Ramos (cell line): Measurements from ENCODE around the gene NFE2L2.
"Not testable (repeated sequence)": the region's sequence is repeated elsewhere in the genome, so short reads cannot be mapped to it uniquely, and the experiment has no call there.

Experiments
- in situ Hi-C: fragments of 300-500 bp; cut with MboI; formaldehyde crosslinking; loops from one replicate; pipeline ENCODE4 v1.14.3; 2022; ENCODE audit warnings: low sequenced_read_pairs; ENCODE audit not compliant: unreplicated experiment

NFE2L2 gene

GRCh38 chr2:177211169-177211568 is 53.4 kb downstream of the NFE2L2 start:
- in situ Hi-C loops = no loop called here

GRCh38 chr2:177207101-177207500 is 57.4 kb downstream of the NFE2L2 start:
- in situ Hi-C loops = no loop called here

GRCh38 chr2:177204417-177204816 is 60.1 kb downstream of the NFE2L2 start:
- in situ Hi-C loops = no loop called here

- in situ Hi-C loops = no loop called here
Observed at GRCh38 chr2:177201919-177202346, 62.6 kb downstream of the NFE2L2 start.

DNA sequence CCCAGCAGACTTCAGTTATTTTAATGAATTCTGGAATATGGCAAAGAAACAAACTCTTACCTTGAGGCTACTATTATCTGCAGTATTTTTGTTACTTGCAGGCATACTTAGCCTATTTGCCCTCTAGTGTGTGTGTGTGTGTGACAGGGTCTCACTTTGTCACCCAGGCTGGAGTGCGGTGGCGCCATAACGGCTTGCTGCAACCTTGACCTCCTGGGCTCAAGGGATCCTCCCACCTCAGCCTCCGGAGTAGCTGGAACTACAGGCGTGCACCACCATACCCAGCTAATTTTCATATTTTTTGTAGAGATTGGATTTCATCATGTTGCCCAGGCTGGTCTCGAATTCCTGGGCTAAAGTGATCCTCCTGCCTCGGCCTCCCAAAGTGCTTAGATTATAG is 64.1 kb downstream of the NFE2L2 start:
- in situ Hi-C loops = not testable (repeated sequence)

GRCh38 chr2:177195194-177195593 is 69.3 kb downstream of the NFE2L2 start:
- in situ Hi-C loops = no loop called here

DNA sequence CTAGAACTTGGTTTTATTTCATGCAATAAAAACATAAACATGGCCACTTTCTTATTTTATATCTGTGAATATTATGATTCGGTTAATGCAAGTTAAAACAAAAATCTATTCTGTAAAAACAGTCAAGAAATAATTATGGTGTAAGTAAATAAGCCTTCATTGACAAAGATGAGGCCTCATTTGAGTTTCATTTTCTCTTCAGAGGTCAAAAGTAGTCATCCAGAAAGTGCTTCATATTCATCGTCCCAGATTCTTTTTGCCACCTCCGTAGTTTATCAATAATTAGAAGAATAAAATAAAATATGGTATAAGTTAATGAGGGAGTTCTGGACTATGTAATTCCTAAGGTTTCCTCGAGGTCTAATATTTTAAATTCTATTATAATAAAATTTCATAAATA is 71.3 kb downstream of the NFE2L2 start:
- in situ Hi-C loops = no loop called here

- in situ Hi-C loops = no loop called here
Observed at GRCh38 chr2:177192788-177193187, 71.7 kb downstream of the NFE2L2 start.

- in situ Hi-C loops = no loop called here
Observed at GRCh38 chr2:177190941-177191340, 73.6 kb downstream of the NFE2L2 start.

GRCh38 chr2:177188482-177189469 is 75.8 kb downstream of the NFE2L2 start:
- in situ Hi-C loops = no loop called here

DNA sequence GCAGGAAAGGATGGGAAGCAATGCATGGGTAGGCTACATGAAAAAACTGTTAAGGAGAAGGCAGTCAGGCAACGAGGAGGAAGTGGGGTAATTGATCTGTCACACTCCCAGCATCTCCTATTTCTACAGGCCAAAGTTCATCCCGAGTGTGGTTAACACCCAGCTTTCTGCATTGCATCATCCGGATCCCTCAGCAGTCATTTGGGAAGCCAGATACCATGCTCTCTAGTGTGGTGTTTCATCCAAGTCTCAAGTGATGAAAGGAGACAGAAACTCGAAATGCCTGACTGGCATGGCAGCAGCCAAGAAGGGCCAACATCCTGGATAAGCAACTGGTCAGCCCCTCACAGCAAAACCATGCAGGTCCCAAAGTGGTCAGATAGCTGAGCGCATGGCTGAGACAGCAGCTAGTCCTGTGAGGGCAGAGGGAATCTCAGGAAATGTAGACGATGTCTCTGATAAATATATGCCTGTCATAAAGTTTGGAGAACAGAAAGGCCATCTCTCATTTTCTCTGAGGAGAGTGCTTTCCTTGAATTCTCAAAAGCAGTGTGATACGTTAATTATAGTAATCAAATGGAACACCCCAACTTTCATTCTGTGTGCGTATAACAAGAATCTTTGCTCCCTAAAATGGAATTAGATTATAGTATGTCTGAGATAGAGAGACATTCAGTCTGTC is 76.8 kb downstream of the NFE2L2 start:
- in situ Hi-C loops = no loop called here

- in situ Hi-C loops = not testable (repeated sequence)
Observed at GRCh38 chr2:177186038-177186437, 78.5 kb downstream of the NFE2L2 start.

- in situ Hi-C loops = no loop called here
Observed at GRCh38 chr2:177184606-177185005, 79.9 kb downstream of the NFE2L2 start.

- in situ Hi-C loops = no loop called here
Observed at GRCh38 chr2:177183860-177184259, 80.7 kb downstream of the NFE2L2 start.
